ENCODE data around the gene ZSCAN4. TPM values are rescaled to one million over a fixed set of nuclear protein-coding genes. Genes with fewer than 3 reads are reported as not detected.

The ZSCAN4 gene
- total RNA-seq, 1 experiment from 2014 or later: not detected

DNA sequence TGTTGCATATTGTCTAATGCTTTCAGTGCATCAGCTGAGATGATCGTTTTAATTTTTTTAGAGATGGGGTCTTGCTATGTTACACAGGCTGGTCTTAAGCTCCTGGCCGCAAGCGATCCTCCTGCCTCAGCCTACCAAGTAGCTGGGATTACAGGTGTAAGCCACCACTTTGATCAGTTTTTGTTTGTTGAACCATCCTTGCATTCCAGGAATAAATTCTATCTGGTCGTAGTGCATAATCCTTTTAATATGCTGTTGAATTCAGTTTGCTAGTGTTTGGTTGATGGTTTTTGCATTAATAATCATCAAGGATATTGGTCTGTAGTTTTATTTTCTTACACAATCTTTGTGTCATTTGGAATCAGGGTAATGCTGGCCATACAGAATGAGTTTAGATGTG is 31.4 kb upstream of the ZSCAN4 start:
- H2AFZ ChIP-seq (ENCODE audit: low read length): no peak overlapping the region
- H3K4me1 ChIP-seq (ENCODE audit: insufficient read depth, low read length): no peaks in the 10 kb centered on the region; the same call in 1 of the 2 replicates
- no peak overlapping the region for H2AK5ac ChIP-seq (ENCODE audit: insufficient read length, low read length)
- no peak overlapping the region for H3K4me2 ChIP-seq (ENCODE audit: insufficient read depth, insufficient read length, low read length)
- no peak overlapping the region for H3K27ac ChIP-seq (ENCODE audit: insufficient read length, low read depth, low read length)
- no peak overlapping the region for H3K27ac Mint-ChIP-seq
- no peaks in the 10 kb centered on the region for H4K20me1 ChIP-seq (ENCODE audit: control insufficient read depth, insufficient read depth, insufficient read length)
- H2BK5ac ChIP-seq (ENCODE audit: insufficient read length, low read length): no peak overlapping the region
- no peak overlapping the region for H3K9ac ChIP-seq (ENCODE audit: extremely low read depth, insufficient read length, low read length)
- no peak overlapping the region for H3K56ac ChIP-seq (ENCODE audit: insufficient read length, low read depth, low read length)
- H3K27me3 ChIP-seq (ENCODE audit: insufficient read depth, low read length): no peaks in the 10 kb centered on the region
- H4K5ac ChIP-seq (ENCODE audit: insufficient read length, low read depth, low read length): no peak overlapping the region
- peaks cover 6% of the 10 kb centered on the region for H3K23me2 ChIP-seq (ENCODE audit: insufficient read length, low read depth, low read length, poor library complexity, severe bottlenecking)
- H3K4ac ChIP-seq (ENCODE audit: low read depth, low read length): no peak overlapping the region
- no peak overlapping the region for H3K23ac ChIP-seq (ENCODE audit: insufficient read length, low read depth, low read length)
- H2BK20ac ChIP-seq (ENCODE audit: low read depth, low read length, poor library complexity, severe bottlenecking): no peak overlapping the region
- DNase-seq: no peak
- no peaks in the 10 kb centered on the region; the same call in 1 of the 2 replicates for H3K27me3 Mint-ChIP-seq (ENCODE audit: low read depth)
- no peaks in the 10 kb centered on the region for H3K9me3 ChIP-seq (ENCODE audit: control insufficient read depth, low read depth, low read length)
- peaks cover 24 to 39% of the 10 kb centered on the region in 2 experiments for H3K9me3 Mint-ChIP-seq
- no peak overlapping the region for H2BK15ac ChIP-seq (ENCODE audit: low read depth, low read length)
- no peaks in the 10 kb centered on the region for H3K79me2 ChIP-seq (ENCODE audit: insufficient read depth, low read length)
- no peak overlapping the region for H3K18ac ChIP-seq (ENCODE audit: insufficient read length, low read depth, low read length)
- H2BK12ac ChIP-seq (ENCODE audit: insufficient read length, low read depth, low read length): no peak overlapping the region
- no peak overlapping the region for H3T11ph ChIP-seq (ENCODE audit: low read length)
- no peak overlapping the region for H2BK120ac ChIP-seq (ENCODE audit: low read depth, low read length, poor library complexity, severe bottlenecking)
- TF ChIP-seq, protein P1, sequence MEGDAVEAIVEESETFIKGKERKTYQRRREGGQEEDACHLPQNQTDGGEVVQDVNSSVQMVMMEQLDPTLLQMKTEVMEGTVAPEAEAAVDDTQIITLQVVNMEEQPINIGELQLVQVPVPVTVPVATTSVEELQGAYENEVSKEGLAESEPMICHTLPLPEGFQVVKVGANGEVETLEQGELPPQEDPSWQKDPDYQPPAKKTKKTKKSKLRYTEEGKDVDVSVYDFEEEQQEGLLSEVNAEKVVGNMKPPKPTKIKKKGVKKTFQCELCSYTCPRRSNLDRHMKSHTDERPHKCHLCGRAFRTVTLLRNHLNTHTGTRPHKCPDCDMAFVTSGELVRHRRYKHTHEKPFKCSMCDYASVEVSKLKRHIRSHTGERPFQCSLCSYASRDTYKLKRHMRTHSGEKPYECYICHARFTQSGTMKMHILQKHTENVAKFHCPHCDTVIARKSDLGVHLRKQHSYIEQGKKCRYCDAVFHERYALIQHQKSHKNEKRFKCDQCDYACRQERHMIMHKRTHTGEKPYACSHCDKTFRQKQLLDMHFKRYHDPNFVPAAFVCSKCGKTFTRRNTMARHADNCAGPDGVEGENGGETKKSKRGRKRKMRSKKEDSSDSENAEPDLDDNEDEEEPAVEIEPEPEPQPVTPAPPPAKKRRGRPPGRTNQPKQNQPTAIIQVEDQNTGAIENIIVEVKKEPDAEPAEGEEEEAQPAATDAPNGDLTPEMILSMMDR (conservative IDR thresholded peaks at IDR 0.05): no peak
- peaks cover 67 to 72% (median 70%) of the 10 kb centered on the region in 3 experiments for H3K36me3 Mint-ChIP-seq (ENCODE audit: insufficient read depth in 1 of 3, low read depth in 3 of 3)
- H4K91ac ChIP-seq (ENCODE audit: insufficient read length, low read depth, low read length): no peak overlapping the region
- H3K79me1 ChIP-seq (ENCODE audit: insufficient read depth, low read depth, low read length, poor library complexity, severe bottlenecking): no peaks in the 10 kb centered on the region
- no CpG with 5 or more reads among the region's 4 CpGs for WGBS (ENCODE audit: extremely low coverage, insufficient read length, low lambda C conversion rate)
- no peak overlapping the region for H3K4me3 Mint-ChIP-seq
- peaks cover 4 to 13% of the 10 kb centered on the region in 2 experiments; a peak in 3 of 4 replicates for H3K4me1 Mint-ChIP-seq
- H3K14ac ChIP-seq (ENCODE audit: insufficient read depth, low read length): no peak overlapping the region
- H4K8ac ChIP-seq (replicated peaks; ENCODE audit: insufficient read length, low read depth, low read length): no peak overlapping the region

Data from H9 (cell line).